ENCODE results near the gene SUMO4.
"Not testable (repeated sequence)": the region's sequence is repeated elsewhere in the genome, so short reads cannot be mapped to it uniquely, and the experiment has no call there.

SUMO4 gene

DNA sequence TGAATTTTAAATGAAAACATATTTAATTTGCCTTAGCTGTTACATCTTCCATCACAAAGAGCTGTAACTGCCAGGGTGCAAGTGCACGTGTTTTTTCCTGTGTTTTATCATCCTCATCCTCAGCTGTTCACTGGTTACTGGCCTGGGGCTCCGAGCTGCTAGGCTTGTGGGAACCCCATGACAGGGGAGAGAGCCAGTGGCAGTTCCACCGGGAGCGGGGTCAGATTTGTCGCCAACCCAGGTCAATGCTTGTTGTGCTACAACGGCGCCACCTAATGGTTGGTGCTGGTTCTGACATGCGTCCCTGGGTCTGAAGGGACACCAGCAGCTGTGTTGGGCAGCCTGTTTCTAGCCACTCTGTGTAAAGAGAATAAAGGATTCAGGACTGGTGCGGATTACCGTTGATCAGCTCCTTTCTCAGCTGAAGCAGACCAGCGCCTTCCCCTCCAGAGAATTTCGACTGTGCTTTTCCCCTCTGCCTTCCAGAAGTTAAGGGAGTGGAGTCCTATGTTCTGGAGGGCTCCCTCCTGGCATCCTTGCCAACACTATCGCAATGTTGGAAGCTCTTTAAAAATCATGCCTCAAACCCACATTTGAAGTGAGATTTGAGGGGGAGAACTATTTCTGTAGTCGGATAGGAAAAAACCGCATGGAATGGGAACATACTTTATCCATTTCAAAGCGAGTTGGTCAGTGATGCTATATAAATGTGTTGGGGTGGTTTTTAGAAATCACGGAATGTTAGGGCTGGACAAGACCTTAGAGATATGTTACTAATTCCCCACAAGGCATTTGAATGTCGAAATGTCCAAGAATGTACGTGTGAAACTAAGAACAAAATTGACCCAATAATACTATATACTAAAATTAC lies 32.1 kb downstream of the SUMO4 start:
- DNase-seq (ENCODE audit: low read depth in 2 of 2), result peak; percentile 84 to 94

- no peak for DNase-seq (ENCODE audit: low read depth in 2 of 2)
Measured at GRCh38 chr6:149433405-149433804, 33.3 kb downstream of the SUMO4 start.

DNA sequence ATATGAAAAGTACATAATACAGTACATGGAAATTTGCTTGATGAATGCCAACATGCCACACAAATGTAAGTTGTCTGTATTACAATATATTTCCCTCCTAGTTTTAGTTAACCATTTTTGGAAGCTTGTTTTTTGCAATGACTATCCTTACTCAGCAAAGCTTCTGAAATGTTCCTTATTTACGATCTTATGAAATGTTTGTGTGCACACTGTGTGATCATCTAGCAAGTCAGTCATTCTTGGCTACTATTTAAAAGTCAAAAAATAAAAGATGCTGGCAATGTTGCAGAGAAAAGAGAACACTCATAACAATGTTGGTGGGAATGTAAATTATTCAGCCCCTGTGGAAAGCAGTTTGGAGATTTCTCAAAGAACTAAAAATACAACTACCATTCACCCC lies 33.8 kb downstream of the SUMO4 start:
- no peak for DNase-seq (ENCODE audit: low read depth in 2 of 2)

GRCh38 chr6:149435919-149436586 lies 36.0 kb downstream of the SUMO4 start:
- no peak for DNase-seq (ENCODE audit: low read depth in 2 of 2)

- no peak for DNase-seq (ENCODE audit: low read depth in 2 of 2)
Measured at GRCh38 chr6:149436647-149437046, 36.6 kb downstream of the SUMO4 start.

DNA sequence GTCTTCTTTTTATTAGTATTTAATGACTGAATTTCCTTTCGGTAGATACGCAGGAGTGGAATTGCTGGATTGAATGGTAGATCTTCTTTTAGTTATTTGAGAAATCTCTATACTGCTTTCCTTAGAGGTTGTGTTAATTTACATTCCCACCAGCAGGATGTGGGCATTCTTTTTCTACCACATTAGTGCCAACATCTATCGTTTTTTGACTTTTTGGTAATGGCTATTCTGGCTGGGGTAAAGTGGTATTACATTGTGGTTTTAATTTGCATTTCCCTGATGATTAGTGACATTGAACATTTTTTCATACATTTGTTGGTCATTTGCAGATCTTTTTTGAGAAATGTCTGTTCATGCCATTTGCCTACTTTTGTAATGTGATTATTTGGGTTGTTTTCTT lies 37.1 kb downstream of the SUMO4 start:
- no peak for DNase-seq (ENCODE audit: low read depth in 2 of 2)

DNA sequence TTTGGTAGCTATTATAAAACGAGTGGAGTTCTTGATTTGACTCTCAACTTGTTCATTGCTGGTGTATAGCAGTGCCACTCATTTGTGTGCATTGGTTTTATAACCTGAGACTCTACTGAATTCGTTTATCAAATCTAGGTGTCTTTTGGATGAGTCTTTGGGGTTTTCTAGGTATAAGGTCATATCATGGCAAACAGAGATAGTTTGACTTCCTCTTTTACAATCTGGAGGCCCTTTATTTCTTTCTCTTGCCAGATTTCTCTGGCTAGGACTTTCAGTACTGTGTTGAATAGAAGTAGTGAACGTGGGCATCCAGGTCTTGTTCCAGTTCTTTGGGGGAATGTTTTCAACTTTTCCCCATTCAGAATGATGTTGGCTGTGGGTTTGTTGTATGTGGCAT lies 38.8 kb downstream of the SUMO4 start:
- no peak for DNase-seq (ENCODE audit: low read depth in 2 of 2)

- DNase-seq (ENCODE audit: low read depth in 2 of 2), result no peak
Measured at GRCh38 chr6:149439626-149440025, 39.6 kb downstream of the SUMO4 start.

DNA sequence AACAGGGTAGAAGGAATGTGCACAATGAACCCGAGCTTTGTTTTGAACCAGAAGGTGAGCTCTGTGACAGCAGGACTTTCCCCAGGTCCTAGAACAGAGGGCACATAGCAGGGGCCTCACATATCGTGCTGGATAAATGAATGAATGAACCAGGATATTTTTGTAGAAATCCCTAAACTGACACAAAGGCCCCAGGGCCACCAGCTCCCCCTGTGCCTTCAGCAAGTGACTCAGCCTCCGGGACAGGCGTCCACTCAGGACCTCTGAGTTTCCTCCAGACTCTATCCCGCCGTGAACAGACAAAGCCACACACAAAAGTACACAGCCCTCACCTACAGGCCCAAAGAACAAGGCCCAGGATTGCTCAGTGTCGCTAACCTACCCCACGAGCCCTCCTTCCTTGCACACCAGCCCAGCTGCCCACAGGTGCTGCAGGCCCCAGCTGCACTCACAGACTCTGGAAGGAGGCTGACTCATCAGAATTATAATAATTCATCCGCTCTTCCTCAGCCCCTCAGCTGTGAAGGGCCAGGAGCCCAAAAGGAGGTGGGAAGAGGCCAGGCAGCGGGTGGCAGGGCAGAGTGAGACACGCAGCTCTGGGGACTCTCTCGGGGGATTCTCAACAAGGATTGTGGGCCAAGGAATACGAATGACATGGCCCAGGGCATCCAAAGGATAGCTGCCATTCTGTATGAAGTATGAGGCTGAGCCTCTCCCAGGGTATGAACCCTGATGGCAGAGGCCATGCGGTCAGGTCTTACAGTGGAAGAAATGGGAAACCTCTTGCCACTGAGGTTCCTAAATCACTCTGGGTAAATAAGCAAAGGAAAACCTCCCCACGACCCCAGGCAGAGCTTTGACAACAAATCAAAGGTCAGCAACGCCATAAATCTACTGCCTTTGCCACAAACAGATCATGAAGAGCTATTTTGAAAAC lies 40.9 kb downstream of the SUMO4 start:
- no peak for DNase-seq (ENCODE audit: low read depth in 2 of 2)

DNA sequence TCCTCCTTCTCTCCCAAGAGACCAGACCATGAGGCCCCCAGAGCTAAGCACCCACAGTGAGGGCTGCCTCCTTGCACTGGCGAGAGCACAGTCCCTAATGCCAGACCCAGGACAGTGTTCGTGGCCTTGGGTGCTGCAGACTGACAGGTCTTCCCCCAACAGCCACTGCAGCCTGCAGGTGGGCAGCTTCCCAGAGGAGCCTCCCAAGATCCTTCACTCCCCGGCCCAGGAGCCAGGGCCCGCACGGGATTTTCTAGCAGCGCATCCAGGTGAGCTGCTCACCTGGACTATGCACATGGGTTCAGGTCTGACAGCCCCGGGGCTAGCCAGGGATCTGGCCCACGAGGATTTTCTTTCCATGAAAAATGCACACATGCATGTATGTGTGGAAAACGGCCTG lies 41.7 kb downstream of the SUMO4 start:
- DNase-seq (ENCODE audit: low read depth in 2 of 2), result no peak

DNA sequence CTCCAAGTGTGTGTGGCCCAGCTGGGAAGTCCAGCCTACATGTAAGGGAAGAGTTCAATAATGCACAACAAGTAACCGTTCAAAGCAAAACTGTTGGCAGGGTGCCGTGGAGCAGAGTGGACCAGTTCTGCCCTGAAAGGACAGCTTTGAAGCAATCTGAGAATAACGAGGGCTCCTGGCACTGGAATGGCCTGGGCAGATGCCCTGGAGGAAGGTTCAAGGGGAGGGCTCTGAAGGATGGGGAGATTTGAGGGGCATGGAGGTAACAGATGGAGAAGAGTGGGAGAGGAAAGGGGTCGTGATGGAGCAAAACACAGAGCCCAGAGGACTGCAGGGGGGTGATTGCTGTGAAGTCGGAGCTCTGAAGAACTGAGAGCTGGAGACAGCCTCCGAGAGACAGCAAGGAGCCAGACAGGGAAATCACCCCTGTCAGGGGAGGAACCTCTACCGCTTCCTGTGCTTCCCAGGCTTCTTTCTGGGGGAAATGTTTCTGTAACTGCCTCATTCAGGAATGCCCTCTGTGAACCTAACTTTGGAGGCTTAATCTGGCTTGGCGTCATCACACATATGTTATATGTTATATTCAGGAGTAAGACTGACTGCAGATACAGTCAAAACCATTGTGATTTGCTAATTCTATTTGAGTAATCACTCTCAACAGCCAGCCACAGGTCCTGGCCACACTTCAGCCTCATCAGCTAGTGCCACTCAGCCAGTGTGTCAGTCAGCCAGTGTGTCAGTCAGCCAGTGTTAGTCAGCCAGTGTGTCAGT lies 43.5 kb downstream of the SUMO4 start:
- no peak for DNase-seq (ENCODE audit: low read depth in 2 of 2)

GRCh38 chr6:149444360-149445094 lies 44.5 kb downstream of the SUMO4 start:
- not testable (repeated sequence) for DNase-seq (ENCODE audit: low read depth in 2 of 2)

GRCh38 chr6:149445095-149445466 lies 45.0 kb downstream of the SUMO4 start:
- DNase-seq (ENCODE audit: low read depth in 2 of 2), result no peak

DNA sequence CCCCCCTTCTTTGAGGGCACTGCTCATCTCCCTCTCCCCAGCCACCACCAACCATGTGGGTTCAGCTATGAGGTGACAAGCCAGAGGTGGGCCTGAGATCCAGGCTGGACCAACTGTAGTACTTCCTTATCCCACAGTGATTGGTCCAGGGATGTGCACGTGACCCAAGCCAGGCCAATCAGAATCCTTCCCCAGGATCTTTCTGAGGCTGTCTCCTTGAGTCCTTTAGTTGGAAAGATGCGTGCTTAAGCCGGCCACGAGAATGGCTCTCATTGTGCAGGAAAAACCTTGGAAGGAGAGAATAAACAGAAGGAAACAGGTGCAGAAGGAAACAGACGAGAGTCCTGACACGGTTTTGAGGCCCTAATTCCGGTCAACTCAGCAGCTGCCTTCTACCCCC lies 45.5 kb downstream of the SUMO4 start:
- no peak for DNase-seq (ENCODE audit: low read depth in 2 of 2)

- no peak for DNase-seq (ENCODE audit: low read depth in 2 of 2)
Measured at GRCh38 chr6:149446791-149447376, 46.8 kb downstream of the SUMO4 start.

GRCh38 chr6:149448821-149449453 lies 48.9 kb downstream of the SUMO4 start:
- DNase-seq (ENCODE audit: low read depth in 2 of 2), result no peak

- DNase-seq (ENCODE audit: low read depth in 2 of 2), result no peak
Measured at GRCh38 chr6:149449831-149450678, 50.0 kb downstream of the SUMO4 start.
